Common myeloid progenitor, CD34-positive (primary cell): Measurements from ENCODE around the gene SNCAIP.

Experiments used
- CTCF ChIA-PET: fragments of 350-600 bp; sonication (Branson Sonifier 250); formaldehyde crosslinking; loops from one replicate; lab custom pipeline; 2021; ENCODE audit warnings: antibody characterized with exemption; lab: Charles Lee
- POLR2A ChIA-PET: fragments of 350-600 bp; sonication (Branson Sonifier 250); formaldehyde crosslinking; loops from one replicate; lab custom pipeline; 2021; ENCODE audit warnings: antibody characterized with exemption; lab: Charles Lee
- DNase-seq, 3 donors: peaks; one replicate each; pipeline versions ENCODE4 v3.0.0 to v3.0.0-alpha.2; 2013
- H3K27ac ChIP-seq, 2 experiments: 1 replicate in 1 of 2; 2 replicates in 1 of 2; pipeline ENCODE4 v1.7.0; 2013; ENCODE audit warnings: inconsistent platforms in 2 of 2, low read length in 2 of 2, mild to moderate bottlenecking in 2 of 2, low read depth in 1 of 2, moderate library complexity in 1 of 2; ENCODE audit not compliant: severe bottlenecking in 2 of 2, insufficient read depth in 1 of 2, poor library complexity in 1 of 2
- H3K27me3 ChIP-seq, 5 experiments: replicated peaks in 2 of 5; 1 replicate in 3 of 5; 2 replicates in 2 of 5; pipeline versions ENCODE4 v1.6.1 to v1.7.0; 2013; ENCODE audit warnings: low read length in 4 of 5, mild to moderate bottlenecking in 2 of 5, moderate library complexity in 2 of 5, inconsistent platforms in 1 of 5; ENCODE audit not compliant: insufficient read depth in 5 of 5, control insufficient read depth in 4 of 5
- H3K36me3 ChIP-seq, 4 experiments: 1 replicate in 2 of 4; 2 replicates in 2 of 4; pipeline versions ENCODE4 v1.6.1 to v1.7.0; 2013; ENCODE audit warnings: low read length in 3 of 4, control low read depth in 1 of 4, mild to moderate bottlenecking in 1 of 4; ENCODE audit not compliant: control insufficient read depth in 4 of 4, insufficient read depth in 4 of 4
- H3K4me1 ChIP-seq, 4 experiments: 1 replicate in 3 of 4; 2 replicates in 1 of 4; pipeline versions ENCODE4 v1.6.1 to v1.7.1; 2013; ENCODE audit warnings: low read length in 3 of 4, mild to moderate bottlenecking in 3 of 4, control low read depth in 1 of 4, inconsistent platforms in 1 of 4, moderate library complexity in 1 of 4; ENCODE audit not compliant: control insufficient read depth in 4 of 4, insufficient read depth in 4 of 4; ENCODE audit errors: control extremely low read depth in 1 of 4
- H3K4me3 ChIP-seq, 7 experiments: 1 replicate in 4 of 7; 2 replicates in 3 of 7; pipeline versions ENCODE4 v1.5.1 to v1.7.0; 2013; ENCODE audit warnings: mild to moderate bottlenecking in 7 of 7, low read length in 6 of 7, moderate library complexity in 6 of 7, inconsistent platforms in 2 of 7, low read depth in 2 of 7, control low read depth in 1 of 7; ENCODE audit not compliant: insufficient read depth in 4 of 7, control insufficient read depth in 1 of 7; ENCODE audit errors: extremely low read depth in 1 of 7
- H3K9me3 ChIP-seq, 5 experiments: 1 replicate in 4 of 5; 2 replicates in 1 of 5; pipeline versions ENCODE4 v1.6.1 to v1.7.1; 2013; ENCODE audit warnings: low read length in 4 of 5, mild to moderate bottlenecking in 2 of 5, inconsistent platforms in 1 of 5, low read depth in 1 of 5, moderate library complexity in 1 of 5; ENCODE audit not compliant: control insufficient read depth in 4 of 5, insufficient read depth in 2 of 5; ENCODE audit errors: control extremely low read depth in 1 of 5
- WGBS: methylation state at CpG from one replicate; pipeline ENCODE4 v1.1.5; 2013; ENCODE audit not compliant: insufficient coverage; 5-methylcytosine and 5-hydroxymethylcytosine counted together

SNCAIP gene

DNA sequence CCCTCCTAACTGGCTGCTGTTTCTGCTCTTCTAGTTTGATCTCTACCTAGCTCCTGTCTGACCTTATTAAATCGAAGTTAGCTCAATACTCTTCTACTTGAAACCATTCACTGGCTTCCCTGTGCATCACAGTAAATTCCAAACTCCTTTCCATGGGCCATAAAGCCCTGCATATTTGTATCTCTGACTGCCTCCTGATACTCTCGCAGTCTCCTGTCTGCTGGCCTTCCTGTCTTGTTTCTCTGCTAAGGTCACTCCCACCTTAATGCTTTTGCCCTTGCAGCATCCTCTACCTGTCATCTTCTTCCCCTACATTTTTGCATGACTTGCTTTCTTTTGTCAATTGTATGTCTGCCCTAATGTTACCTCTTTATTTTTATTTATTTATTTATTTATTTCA is 44.8 kb downstream of the SNCAIP start:
- Histone ChIP-seq H3K4me3 (no peak overlapping the region), H3K9me3 (no peaks in the 10 kb centered on the region), H3K4me1 (no peaks in the 10 kb centered on the region), H3K27ac (no peak overlapping the region), H3K27me3 (no peaks in the 10 kb centered on the region), H3K36me3 (no peaks in the 10 kb centered on the region)
- DNase-seq, result no peak
- ChIA-PET CTCF (no interaction called here), POLR2A (no interaction called here)
- 96% methylated on average over 2 of the region's 2 CpGs for WGBS

DNA sequence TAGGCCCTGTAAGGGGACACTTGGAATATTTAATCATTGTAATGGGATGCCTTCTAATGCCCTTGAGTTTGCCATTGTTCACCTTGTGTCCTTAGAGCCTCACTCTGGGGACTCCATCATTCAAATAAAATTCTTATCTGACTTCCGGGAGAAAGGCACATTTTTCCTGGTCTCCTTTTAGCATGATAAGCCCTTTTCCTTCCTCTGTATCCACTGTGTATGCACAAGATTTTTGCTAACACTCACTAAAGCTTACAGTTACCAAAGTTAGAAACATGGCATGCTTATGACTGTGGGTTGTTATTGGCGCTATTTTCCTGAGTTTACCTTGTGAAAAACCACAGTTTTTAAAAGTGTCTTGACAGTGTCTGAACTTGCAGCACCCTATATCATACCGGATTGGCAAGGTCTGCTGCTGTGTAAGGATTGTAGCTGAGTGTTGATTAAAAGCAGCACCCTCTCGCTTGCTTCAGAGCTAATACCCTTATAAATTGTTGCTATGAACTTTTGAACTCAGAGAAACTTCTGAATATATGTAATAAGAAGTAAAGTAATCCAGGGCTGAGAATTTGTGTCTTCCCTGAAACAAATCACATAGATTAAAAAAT is 46.4 kb downstream of the SNCAIP start:
- POLR2A ChIA-PET, result no interaction called here
- H3K27ac ChIP-seq, result no peak overlapping the region
- H3K4me3 ChIP-seq, result no peak overlapping the region
- no peaks in the 10 kb centered on the region for H3K9me3 ChIP-seq
- 21% methylated on average over 3 of the region's 4 CpGs for WGBS
- no peaks in the 10 kb centered on the region for H3K4me1 ChIP-seq
- DNase-seq, result no peak
- CTCF ChIA-PET, result no interaction called here
- H3K27me3 ChIP-seq, result no peaks in the 10 kb centered on the region
- no peaks in the 10 kb centered on the region for H3K36me3 ChIP-seq

DNA sequence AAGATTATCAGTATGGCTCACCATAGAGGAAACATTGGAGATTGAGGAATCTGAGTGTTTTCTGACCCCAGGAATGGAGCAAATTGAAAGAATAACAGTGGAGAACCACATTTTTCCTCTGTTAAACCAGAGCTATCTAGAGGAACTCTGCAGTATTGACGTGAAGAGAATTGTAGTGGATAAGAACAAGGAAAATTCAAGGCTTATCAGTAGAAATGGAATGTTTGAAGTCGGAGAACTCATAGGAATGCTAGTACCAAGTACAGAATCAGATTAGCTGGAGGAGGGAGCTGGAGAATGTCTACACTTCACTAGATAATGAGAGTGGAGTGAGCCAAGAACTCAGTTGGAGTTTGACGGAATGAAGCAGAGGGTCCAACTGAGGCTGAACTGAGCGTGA is 50.3 kb downstream of the SNCAIP start:
- Histone ChIP-seq H3K4me1 (no peaks in the 10 kb centered on the region), H3K27ac (no peak overlapping the region), H3K4me3 (no peak overlapping the region), H3K9me3 (no peaks in the 10 kb centered on the region), H3K27me3 (peaks cover 0 to 2% (median 0%) of the 10 kb centered on the region in 5 experiments), H3K36me3 (no peaks in the 10 kb centered on the region)
- ChIA-PET POLR2A (no interaction called here), CTCF (interaction anchor here (0.7 kb wide), 1 partner anchor 18 kb away, joined by 3 read pairs; no protein-coding TSS in a partner anchor)
- no peak for DNase-seq
- 96% methylated on average over 3 of the region's 4 CpGs for WGBS

DNA sequence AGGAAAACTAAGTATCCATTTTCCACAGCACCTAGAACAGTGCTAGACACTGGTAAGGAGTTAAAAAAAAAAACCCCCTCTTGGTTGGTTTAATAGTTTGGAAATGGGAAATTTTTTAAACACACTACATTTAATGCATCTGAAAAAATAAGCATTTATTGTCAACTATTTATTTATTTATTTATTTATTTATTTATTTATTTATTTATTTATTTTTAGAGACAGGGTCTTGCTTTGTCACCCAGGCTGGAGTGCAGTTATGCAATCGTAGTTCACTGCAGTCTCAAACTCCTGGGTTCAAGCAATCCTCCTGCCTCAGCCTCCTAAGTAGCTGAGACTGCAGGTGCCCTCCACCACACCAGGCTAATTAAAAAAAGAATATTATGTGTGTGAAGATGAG is 51.6 kb downstream of the SNCAIP start:
- no CpG with 5 or more reads among the region's 1 CpG for WGBS
- H3K4me1 ChIP-seq, result no peaks in the 10 kb centered on the region
- POLR2A ChIA-PET, result no interaction called here
- no peak overlapping the region for H3K4me3 ChIP-seq
- peaks cover 0 to 2% (median 0%) of the 10 kb centered on the region in 5 experiments for H3K27me3 ChIP-seq
- H3K9me3 ChIP-seq, result no peaks in the 10 kb centered on the region
- no peak overlapping the region for H3K27ac ChIP-seq
- H3K36me3 ChIP-seq, result no peaks in the 10 kb centered on the region
- CTCF ChIA-PET, result no interaction called here
- DNase-seq, result no peak

DNA sequence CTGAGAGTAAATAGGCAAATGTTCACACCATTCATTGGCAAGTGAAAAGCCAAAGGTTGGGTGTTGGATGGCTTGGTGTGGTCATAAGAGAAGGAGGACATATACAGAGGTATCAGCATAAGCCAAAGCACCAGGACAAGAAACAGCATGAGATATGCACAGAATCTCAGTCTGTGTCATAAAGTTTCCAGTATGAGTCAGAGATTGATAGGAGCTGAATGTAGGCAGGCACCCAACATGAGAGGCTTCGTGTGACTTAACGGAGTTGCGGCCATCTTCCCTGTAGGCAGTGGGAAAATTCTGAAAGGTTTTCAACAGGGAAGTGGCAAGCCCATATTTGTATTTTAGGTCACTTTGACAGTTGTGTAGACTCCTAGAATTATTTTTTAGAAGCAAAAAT is 54.5 kb downstream of the SNCAIP start:
- Histone ChIP-seq H3K36me3 (no peaks in the 10 kb centered on the region), H3K4me1 (peaks cover 0 to 4% (median 0%) of the 10 kb centered on the region in 4 experiments), H3K4me3 (no peak overlapping the region), H3K27me3 (peaks cover 0 to 2% (median 0%) of the 10 kb centered on the region in 5 experiments), H3K9me3 (no peaks in the 10 kb centered on the region), H3K27ac (no peak overlapping the region)
- ChIA-PET CTCF (no interaction called here), POLR2A (no interaction called here)
- 97% methylated on average over 3 of the region's 3 CpGs for WGBS
- DNase-seq, result no peak

DNA sequence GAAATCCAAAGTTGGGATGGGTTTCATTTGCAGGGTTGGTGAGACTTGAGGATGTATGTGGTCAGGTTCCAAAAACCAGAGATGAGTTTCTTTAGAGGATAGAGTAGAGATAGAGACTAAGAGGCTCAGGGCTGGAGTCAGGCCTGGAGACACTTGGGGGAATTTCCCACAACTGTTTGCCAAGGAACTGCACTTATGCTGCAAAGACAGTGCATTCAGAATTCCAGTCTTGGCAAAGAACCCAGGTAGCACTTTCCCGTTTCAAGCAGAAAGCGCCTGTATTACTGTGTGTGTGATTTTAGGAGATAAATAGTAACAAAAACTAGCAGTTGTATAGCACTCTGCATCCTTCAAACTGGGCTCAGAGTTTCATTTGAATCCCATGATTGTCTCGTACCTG is 55.4 kb downstream of the SNCAIP start:
- no peaks in the 10 kb centered on the region for H3K9me3 ChIP-seq
- ChIA-PET POLR2A (no interaction called here), CTCF (no interaction called here)
- WGBS, result 100% methylated on average over 2 of the region's 3 CpGs
- H3K27ac ChIP-seq, result no peak overlapping the region
- H3K4me1 ChIP-seq, result peaks cover 0 to 4% (median 0%) of the 10 kb centered on the region in 4 experiments
- no peaks in the 10 kb centered on the region for H3K36me3 ChIP-seq
- peaks cover 0 to 2% (median 0%) of the 10 kb centered on the region in 5 experiments for H3K27me3 ChIP-seq
- no peak overlapping the region for H3K4me3 ChIP-seq
- DNase-seq, result no peak

DNA sequence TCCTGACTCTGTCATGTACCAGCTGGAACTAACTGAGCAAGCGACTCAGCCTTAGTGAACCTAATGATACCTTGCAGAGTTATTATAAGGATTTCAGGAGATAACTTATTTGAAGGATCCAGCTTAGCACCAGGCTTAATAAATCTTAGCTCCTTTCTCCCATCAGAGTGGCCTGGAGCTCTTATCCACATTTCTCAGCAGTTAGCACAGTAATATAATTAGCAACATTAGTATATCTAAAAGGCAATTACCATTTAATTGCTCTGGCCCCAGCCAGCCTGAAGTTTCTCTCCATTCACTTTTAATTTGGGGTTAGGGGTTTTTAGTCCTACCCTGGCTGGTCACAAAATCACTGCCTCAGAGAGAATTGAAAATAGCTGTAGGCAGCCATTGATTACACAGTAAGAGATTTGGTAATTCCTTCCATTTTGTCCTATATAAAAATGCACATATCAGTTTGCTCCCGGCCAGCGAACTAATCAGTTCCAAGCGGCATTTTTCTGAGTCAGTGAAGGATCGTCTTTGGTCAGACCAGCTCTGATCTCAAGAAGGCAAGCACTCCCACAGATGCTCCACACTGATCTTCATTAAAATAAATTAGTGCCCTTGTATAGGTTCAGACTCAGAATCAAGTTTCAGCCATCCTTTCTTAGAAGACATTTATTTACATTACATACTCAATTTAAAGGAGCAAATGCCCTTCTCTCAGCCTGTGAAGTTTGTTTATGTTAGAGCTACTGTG is 56.6 kb downstream of the SNCAIP start:
- no peaks in the 10 kb centered on the region for H3K36me3 ChIP-seq
- no peak for DNase-seq
- no peaks in the 10 kb centered on the region for H3K9me3 ChIP-seq
- H3K4me3 ChIP-seq, result no peak overlapping the region
- H3K27ac ChIP-seq, result no peak overlapping the region
- peaks cover 0 to 2% (median 0%) of the 10 kb centered on the region in 5 experiments for H3K27me3 ChIP-seq
- ChIA-PET CTCF (no interaction called here), POLR2A (no interaction called here)
- WGBS, result 100% methylated on average over 4 of the region's 5 CpGs
- peaks cover 0 to 4% (median 0%) of the 10 kb centered on the region in 4 experiments for H3K4me1 ChIP-seq
